ENCODE measurements around the gene RASSF6.
"Not testable (repeated sequence)": the region's sequence is repeated elsewhere in the genome, so short reads cannot be mapped to it uniquely, and the experiment has no call there.

Gene RASSF6

GRCh38 chr4:73575660-73576059 is 44.6 kb downstream of the RASSF6 start:
- DNase-seq: no peak

- no peak for DNase-seq
Measured at GRCh38 chr4:73573794-73574528, 46.3 kb downstream of the RASSF6 start.

GRCh38 chr4:73550865-73551264 is 69.4 kb downstream of the RASSF6 start:
- DNase-seq: not testable (repeated sequence)

- DNase-seq: no peak
Measured at GRCh38 chr4:73544620-73545019, 75.6 kb downstream of the RASSF6 start.

- DNase-seq: no peak
Measured at GRCh38 chr4:73541251-73541650, 79.0 kb downstream of the RASSF6 start.

GRCh38 chr4:73540826-73541225 is 79.4 kb downstream of the RASSF6 start:
- no peak for DNase-seq

- no peak for DNase-seq
Measured at GRCh38 chr4:73539386-73539785, 80.8 kb downstream of the RASSF6 start.

- no peak for DNase-seq
Measured at GRCh38 chr4:73538162-73538561, 82.1 kb downstream of the RASSF6 start.

GRCh38 chr4:73533515-73534422 is 86.5 kb downstream of the RASSF6 start:
- no peak for DNase-seq

- no peak for DNase-seq
Measured at GRCh38 chr4:73528171-73528570, 92.1 kb downstream of the RASSF6 start.

- no peak for DNase-seq
Measured at GRCh38 chr4:73527196-73527595, 93.0 kb downstream of the RASSF6 start.

- no peak for DNase-seq
Measured at GRCh38 chr4:73525611-73526010, 94.6 kb downstream of the RASSF6 start.

- no peak for DNase-seq
Measured at GRCh38 chr4:73523126-73523525, 97.1 kb downstream of the RASSF6 start.
